ENCODE results near the gene SPAG5.

GRCh38 chr17:28547096-28547622 lies 51.7 kb downstream of the SPAG5 start:
- TF ChIP-seq, protein P1, sequence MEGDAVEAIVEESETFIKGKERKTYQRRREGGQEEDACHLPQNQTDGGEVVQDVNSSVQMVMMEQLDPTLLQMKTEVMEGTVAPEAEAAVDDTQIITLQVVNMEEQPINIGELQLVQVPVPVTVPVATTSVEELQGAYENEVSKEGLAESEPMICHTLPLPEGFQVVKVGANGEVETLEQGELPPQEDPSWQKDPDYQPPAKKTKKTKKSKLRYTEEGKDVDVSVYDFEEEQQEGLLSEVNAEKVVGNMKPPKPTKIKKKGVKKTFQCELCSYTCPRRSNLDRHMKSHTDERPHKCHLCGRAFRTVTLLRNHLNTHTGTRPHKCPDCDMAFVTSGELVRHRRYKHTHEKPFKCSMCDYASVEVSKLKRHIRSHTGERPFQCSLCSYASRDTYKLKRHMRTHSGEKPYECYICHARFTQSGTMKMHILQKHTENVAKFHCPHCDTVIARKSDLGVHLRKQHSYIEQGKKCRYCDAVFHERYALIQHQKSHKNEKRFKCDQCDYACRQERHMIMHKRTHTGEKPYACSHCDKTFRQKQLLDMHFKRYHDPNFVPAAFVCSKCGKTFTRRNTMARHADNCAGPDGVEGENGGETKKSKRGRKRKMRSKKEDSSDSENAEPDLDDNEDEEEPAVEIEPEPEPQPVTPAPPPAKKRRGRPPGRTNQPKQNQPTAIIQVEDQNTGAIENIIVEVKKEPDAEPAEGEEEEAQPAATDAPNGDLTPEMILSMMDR (conservative IDR thresholded peaks at IDR 0.05; ENCODE audit: low read length), result no peak
- no peak for TF ChIP-seq EZH2phosphoT487 (IDR thresholded peaks at IDR 0.05; ENCODE audit: borderline replicate concordance)
